GM12872 (cell line): Measurements from ENCODE around the gene FKBP9.
A peak's percentile ranks its signal among the peaks of the same experiment; 100 is the strongest.

Experiments
- TF ChIP-seq, protein P1 (sequence below): IDR thresholded peaks from 3 replicates; pipeline ENCODE4 v1.5.1; 2011; ENCODE audit warnings: low read depth, mild to moderate bottlenecking, low read length, moderate library complexity; ENCODE audit not compliant: insufficient read depth

Gene FKBP9

DNA sequence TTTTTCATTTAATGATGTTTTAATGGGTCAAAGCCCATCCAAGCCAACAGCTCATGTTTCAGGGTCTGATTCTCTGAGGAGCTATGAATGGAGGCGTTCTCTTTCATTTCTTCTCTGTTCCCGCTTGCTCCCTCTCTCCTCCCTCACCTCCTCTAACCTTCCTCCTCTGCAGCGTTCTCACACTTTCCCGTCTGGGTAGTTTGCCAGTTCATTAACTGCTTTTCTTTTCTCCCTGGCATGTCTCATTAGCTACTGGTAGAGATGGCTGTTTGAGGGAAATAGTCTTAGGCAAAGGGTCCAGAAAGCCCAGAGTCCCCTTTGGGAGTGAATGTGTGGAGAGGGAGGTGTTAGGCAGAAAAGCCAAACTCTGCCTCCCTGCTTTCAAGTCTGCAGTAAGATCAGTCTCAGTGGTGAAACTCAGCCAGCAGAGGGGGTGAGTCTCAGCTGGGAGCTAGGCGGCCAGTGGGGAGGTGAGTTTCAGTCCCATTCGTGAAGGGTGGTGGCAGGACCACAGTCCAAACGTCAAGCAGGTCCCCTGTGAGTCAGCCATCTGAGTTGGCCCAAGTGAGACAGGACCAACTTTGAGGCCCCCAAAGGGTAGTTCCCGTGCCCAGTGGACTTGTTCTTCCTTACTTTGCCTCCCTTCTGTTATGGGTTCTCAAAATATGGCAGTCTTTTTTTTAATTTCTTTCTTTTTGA lies 7.4 kb downstream of the FKBP9 start:
- TF ChIP-seq, protein P1, sequence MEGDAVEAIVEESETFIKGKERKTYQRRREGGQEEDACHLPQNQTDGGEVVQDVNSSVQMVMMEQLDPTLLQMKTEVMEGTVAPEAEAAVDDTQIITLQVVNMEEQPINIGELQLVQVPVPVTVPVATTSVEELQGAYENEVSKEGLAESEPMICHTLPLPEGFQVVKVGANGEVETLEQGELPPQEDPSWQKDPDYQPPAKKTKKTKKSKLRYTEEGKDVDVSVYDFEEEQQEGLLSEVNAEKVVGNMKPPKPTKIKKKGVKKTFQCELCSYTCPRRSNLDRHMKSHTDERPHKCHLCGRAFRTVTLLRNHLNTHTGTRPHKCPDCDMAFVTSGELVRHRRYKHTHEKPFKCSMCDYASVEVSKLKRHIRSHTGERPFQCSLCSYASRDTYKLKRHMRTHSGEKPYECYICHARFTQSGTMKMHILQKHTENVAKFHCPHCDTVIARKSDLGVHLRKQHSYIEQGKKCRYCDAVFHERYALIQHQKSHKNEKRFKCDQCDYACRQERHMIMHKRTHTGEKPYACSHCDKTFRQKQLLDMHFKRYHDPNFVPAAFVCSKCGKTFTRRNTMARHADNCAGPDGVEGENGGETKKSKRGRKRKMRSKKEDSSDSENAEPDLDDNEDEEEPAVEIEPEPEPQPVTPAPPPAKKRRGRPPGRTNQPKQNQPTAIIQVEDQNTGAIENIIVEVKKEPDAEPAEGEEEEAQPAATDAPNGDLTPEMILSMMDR = peak; percentile 38; the same call in 2 of the 3 replicates

DNA sequence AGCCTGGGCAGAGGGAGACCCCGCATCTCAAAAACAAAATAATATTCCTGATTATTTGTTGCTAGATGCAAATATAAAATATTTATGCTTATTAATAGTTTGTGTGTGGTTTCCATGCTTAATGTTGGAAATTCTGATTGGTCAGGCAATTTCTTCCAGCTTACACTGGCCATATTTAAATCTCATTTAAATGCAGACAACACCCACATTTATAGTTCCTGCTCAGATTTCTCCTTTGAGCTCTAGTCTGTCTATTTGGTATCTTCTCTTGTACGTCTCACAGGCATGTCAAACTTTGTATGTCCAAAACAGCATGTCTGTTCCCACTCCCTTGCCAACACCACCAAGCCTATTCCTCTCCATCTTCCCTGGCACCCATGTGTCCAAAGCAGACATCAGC lies 52.5 kb downstream of the FKBP9 start:
- TF ChIP-seq, protein P1 = no peak

DNA sequence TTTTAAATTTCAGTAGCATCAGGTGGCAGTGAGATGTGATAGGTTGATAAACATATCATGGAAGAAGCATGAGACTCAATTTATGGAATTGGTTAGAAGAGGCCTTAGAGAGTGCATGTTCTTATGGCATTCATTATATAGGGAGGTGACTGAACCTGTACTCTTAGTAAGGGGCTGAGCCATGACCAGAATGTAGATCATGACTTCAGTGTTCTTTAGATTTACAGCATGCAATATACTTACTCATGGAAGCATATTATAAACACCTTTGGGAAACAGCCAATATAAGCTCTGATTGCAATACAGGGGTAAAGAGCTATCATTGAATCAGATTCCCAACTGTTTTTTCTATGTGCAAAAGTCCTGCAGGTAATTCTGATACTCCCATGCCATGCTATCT lies 55.1 kb downstream of the FKBP9 start:
- TF ChIP-seq, protein P1 = no peak

DNA sequence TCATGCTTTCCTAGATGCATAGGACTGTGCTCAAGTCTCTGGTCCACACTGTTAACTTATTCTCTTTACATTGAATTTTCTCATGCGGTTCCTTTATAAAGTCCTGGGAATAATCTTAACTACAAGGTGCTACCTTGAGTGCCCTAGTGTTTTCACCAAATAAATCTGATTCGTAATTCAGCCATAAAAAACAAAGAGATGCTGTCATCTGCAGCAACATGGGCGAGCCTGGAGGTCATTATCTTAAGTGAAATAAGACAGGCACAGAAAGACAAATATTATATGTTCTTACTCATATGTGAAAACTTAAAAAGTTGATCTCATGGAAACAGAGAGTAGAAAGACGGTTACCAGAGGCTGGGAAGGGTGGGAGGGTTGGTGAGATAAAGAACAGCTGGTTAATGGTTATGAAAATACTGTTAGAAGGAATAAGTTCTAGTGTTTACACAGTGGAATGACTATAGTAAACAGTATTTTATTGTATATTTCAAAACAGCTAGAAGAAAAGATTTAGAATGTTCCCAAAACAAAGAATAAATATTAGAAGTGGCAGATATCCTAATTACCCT lies 67.0 kb downstream of the FKBP9 start:
- TF ChIP-seq, protein P1 = no peak

DNA sequence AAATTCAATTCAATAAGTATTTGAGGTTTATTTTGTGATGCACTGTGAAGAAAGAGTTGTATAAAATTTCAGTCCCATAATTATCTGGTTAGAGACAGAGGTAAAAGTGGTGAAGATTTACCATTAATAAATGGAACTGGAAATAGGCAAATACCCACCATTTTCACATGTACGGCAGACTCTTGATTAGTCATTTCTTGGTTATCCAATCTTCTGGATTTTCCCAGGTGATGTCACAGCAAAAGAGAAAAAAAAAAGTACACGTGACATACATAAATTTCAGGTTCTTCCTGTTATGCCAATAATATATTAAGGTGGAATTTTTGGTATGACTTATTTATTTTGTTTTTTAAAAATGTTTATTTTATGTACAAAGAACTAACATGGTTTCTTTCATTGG lies 78.5 kb downstream of the FKBP9 start:
- TF ChIP-seq, protein P1 = no peak

DNA sequence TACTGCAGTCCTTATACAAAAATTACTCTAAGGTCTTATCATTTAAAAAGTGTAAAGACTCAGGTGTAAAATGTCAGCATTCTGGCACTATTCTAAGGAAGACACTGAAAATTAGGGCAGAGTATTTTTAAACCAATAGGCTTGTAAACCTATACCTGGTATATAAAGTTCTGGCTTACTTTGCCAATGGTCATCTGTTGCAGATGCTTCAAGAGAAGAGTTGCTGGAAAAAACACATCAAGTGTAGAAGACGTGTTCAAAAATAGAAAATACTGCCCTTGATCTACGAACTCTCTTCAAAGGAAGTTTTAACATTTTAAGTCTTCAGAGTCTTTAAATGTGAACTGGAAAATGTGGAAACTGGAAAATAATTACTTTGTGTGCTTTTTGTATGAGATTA lies 81.4 kb downstream of the FKBP9 start:
- TF ChIP-seq, protein P1 = no peak

DNA sequence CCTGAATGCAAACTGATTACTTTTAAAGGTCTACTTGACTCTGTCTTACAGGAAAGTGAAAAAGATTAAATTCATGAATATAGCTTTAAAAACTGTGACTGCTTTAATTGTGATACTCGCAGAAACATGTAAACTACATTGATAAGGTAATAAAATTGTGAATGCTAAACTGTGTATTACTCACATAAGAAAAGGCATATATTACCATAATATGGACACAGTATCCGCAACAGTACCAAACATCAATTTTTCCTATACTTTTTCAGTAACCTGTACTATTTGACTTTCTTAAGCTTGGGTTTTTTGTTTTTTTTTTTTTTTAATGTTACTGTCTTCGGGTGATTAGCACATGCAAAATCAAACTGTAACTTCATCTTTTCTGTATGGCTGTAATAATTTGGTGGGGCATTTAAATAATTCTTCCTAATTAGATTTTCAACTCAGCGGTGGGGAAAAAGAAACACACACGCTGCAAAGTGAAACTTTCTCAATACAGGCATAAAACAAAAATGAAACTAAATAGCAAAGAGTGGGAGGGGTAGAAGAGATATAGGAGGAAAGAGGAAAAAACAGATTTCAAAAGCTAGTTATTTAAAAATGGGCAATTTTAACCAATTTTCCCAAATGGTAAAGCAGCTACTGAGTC lies 82.1 kb downstream of the FKBP9 start:
- TF ChIP-seq, protein P1 = no peak
